Amniotic epithelial cell (primary cell): ENCODE data around the gene XAB2.

Experiments
- DNase-seq: peaks from one replicate; pipeline ENCODE4 v3.0.0-alpha.2; 2010; ENCODE audit warnings: low read depth

Gene XAB2

GRCh38 chr19:7632340-7633203, 3.2 kb upstream of the XAB2 start:
- DNase-seq, result no peak

GRCh38 chr19:7631577-7631976, 2.2 kb upstream of the XAB2 start:
- no peak for DNase-seq

GRCh38 chr19:7628589-7629311, 595 bp downstream of the XAB2 start:
- no peak for DNase-seq

GRCh38 chr19:7627166-7627565, 2.2 kb downstream of the XAB2 start:
- DNase-seq, result no peak

GRCh38 chr19:7625763-7626372, 3.5 kb downstream of the XAB2 start:
- no peak for DNase-seq

GRCh38 chr19:7624810-7625209, 4.5 kb downstream of the XAB2 start:
- no peak for DNase-seq

GRCh38 chr19:7623725-7624603, 5.4 kb downstream of the XAB2 start:
- DNase-seq, result no peak

GRCh38 chr19:7622933-7623685, 6.2 kb downstream of the XAB2 start:
- no peak for DNase-seq

- no peak for DNase-seq
These were observed 8.6 kb downstream of the XAB2 start for GRCh38 chr19:7620442-7621412.

GRCh38 chr19:7619671-7620441, 9.5 kb downstream of the XAB2 start:
- DNase-seq, result no peak

GRCh38 chr19:7618771-7619510, 10.4 kb downstream of the XAB2 start:
- DNase-seq, result no peak

GRCh38 chr19:7618348-7618747, 11.0 kb downstream of the XAB2 start:
- DNase-seq, result no peak

- DNase-seq, result no peak
These were observed 11.6 kb downstream of the XAB2 start for GRCh38 chr19:7617735-7618134.

GRCh38 chr19:7617172-7617571, 12.2 kb downstream of the XAB2 start:
- DNase-seq, result no peak

- no peak for DNase-seq
These were observed 14.2 kb downstream of the XAB2 start for GRCh38 chr19:7614859-7615741.

- DNase-seq, result no peak
These were observed 16.8 kb downstream of the XAB2 start for GRCh38 chr19:7612282-7613274.
